HepG2 (cell line): ENCODE results near the gene KLF3. TPM values are rescaled to one million over a fixed set of nuclear protein-coding genes. Genes with fewer than 3 reads are reported as not detected.

Experiments
- ATAC-seq: fragments of 200-7000 bp; cut with Tn5 transposase; 3 replicates; pipeline ENCODE4 v1.9.1; 2020; ENCODE audit warnings: mild to moderate bottlenecking, moderate library complexity
- BruUV-seq: library from RNA; stranded (reverse); fragments of 400-500 nt; replicated peaks from 2 replicates; lab custom pipeline; 2021; lab: Mats Ljungman, UMichigan
- CTCF ChIA-PET: fragments of 300-600 bp; formaldehyde crosslinking; extraction: SDS; loops from one replicate; lab custom pipeline; 2021; ENCODE audit warnings: low total read pairs, inconsistent platforms, low intra/inter-chr PET ratio; lab: Yijun Ruan, JAX
- POLR2A ChIA-PET: fragments of 350-600 bp; sonication (Branson Sonifier 250); formaldehyde crosslinking; loops from one replicate; lab custom pipeline; 2020; ENCODE audit warnings: antibody characterized with exemption, inconsistent platforms; lab: Yijun Ruan, JAX
- DNase-seq: peaks from one replicate; pipeline ENCODE4 v3.0.0-alpha.2; 2015; ENCODE audit warnings: low spot score
- FAIRE-seq: peaks from 3 replicates; lab custom pipeline; 2011; peaks lifted over from hg19 to GRCh38; lab: Jason Lieb, UNC
- H2AFZ ChIP-seq: one replicate; pipeline ENCODE4 v1.6.1; 2011; ENCODE audit warnings: low read length, inconsistent platforms
- H3K27ac ChIP-seq: fragments of 300-600 bp; 3 replicates; pipeline ENCODE4 v1.8.0; 2011; ENCODE audit warnings: mixed run types, mild to moderate bottlenecking, mixed read lengths, low read length, inconsistent platforms; ENCODE audit not compliant: insufficient read depth; ENCODE audit errors: extremely low read length
- H3K27me3 ChIP-seq, 2 experiments: fragments of 200-600 bp in 1 of 2; 2 replicates in 1 of 2; 3 replicates in 1 of 2; pipeline versions ENCODE4 v1.6.0 to v1.8.0; 2011; ENCODE audit warnings: low read length in 2 of 2, mild to moderate bottlenecking in 2 of 2, moderate library complexity in 2 of 2, inconsistent platforms in 1 of 2; ENCODE audit not compliant: insufficient read depth in 2 of 2, control insufficient read depth in 1 of 2
- H3K36me3 ChIP-seq, 2 experiments: fragments of 200-600 bp in 1 of 2; replicated peaks in 1 of 2; 2 replicates in 1 of 2; 3 replicates in 1 of 2; pipeline versions ENCODE4 v1.5.1 to v1.8.0; 2011; ENCODE audit warnings: low read length in 2 of 2, inconsistent platforms in 1 of 2; ENCODE audit not compliant: insufficient read depth in 2 of 2, control insufficient read depth in 1 of 2
- H3K4me1 ChIP-seq: 2 replicates; pipeline ENCODE4 v1.5.1; 2012; ENCODE audit warnings: low read length, inconsistent platforms; ENCODE audit not compliant: insufficient read depth
- H3K4me2 ChIP-seq: 2 replicates; pipeline ENCODE4 v1.6.0; 2011; ENCODE audit warnings: low read depth, low read length, inconsistent platforms
- H3K4me3 ChIP-seq, 3 experiments: fragments of 200-600 bp in 1 of 3; sonication (generic), shearing (Covaris generic) in 1 of 3; replicated peaks in 1 of 3; 2 replicates each; pipeline ENCODE4 v1.5.1; 2011 to 2016; ENCODE audit warnings: low read length in 3 of 3, inconsistent platforms in 2 of 3, low read depth in 2 of 3, mild to moderate bottlenecking in 2 of 3, control low read depth in 1 of 3, mixed read lengths in 1 of 3; ENCODE audit not compliant: insufficient read depth in 1 of 3
- H3K79me2 ChIP-seq: one replicate; pipeline ENCODE4 v1.6.1; 2011; ENCODE audit warnings: low read length, inconsistent platforms; ENCODE audit not compliant: insufficient read depth
- H3K9ac ChIP-seq: 2 replicates; pipeline ENCODE4 v1.6.0; 2011; ENCODE audit warnings: mild to moderate bottlenecking, low read depth, low read length, inconsistent platforms; ENCODE audit not compliant: insufficient read depth
- H3K9me3 ChIP-seq: 2 replicates; pipeline ENCODE4 v1.5.1; 2012; ENCODE audit warnings: mild to moderate bottlenecking, low read length
- H4K20me1 ChIP-seq: 2 replicates; pipeline ENCODE4 v1.6.0; 2011; ENCODE audit warnings: inconsistent platforms, mild to moderate bottlenecking, low read length, moderate library complexity; ENCODE audit not compliant: insufficient read depth
- AKAP8 ChIP-seq: sonication (generic); formaldehyde crosslinking; IDR thresholded peaks from 2 replicates; pipeline ENCODE4 v1.5.1; 2020; ENCODE audit warnings: mild to moderate bottlenecking, missing genetic modification reagents
- BRD4 ChIP-seq: sonication (generic); formaldehyde crosslinking; IDR thresholded peaks from 2 replicates; pipeline ENCODE4 v1.4.0; 2020; ENCODE audit warnings: missing genetic modification reagents
- POLR2G ChIP-seq: fragments of 200-400 bp; formaldehyde crosslinking; IDR thresholded peaks from 2 replicates; pipeline ENCODE4 v1.6.1; 2018; ENCODE audit warnings: mild to moderate bottlenecking, low read depth, low read length, moderate library complexity
- RBFOX2 ChIP-seq: fragments of 200-400 bp; formaldehyde crosslinking; IDR thresholded peaks from 2 replicates; pipeline ENCODE4 v1.6.1; 2017; ENCODE audit warnings: low read depth, mild to moderate bottlenecking, low read length
- RELA ChIP-seq: sonication (generic); formaldehyde crosslinking; IDR thresholded peaks from 2 replicates; pipeline ENCODE4 v1.4.0; 2020; ENCODE audit warnings: missing genetic modification reagents
- RXRA ChIP-seq: sonication (generic); formaldehyde crosslinking; IDR thresholded peaks from 2 replicates; pipeline ENCODE4 v1.5.1; 2020; ENCODE audit warnings: missing genetic modification reagents
- SALL1 ChIP-seq: sonication (generic); formaldehyde crosslinking; IDR thresholded peaks from 2 replicates; pipeline ENCODE4 v1.8.0; 2022; ENCODE audit warnings: mild to moderate bottlenecking, missing genetic modification reagents
- ZBTB38 ChIP-seq: sonication (generic); formaldehyde crosslinking; IDR thresholded peaks from 2 replicates; pipeline ENCODE4 v1.5.1; 2020; ENCODE audit warnings: mild to moderate bottlenecking, missing genetic modification reagents
- ZBTB40 ChIP-seq, 2 experiments: fragments of 450-650 bp in 1 of 2; sonication (generic) in 1 of 2; formaldehyde crosslinking in 1 of 2; IDR thresholded peaks; 2 replicates each; pipeline versions ENCODE4 v1.6.1 to v1.8.0; 2016 to 2022; ENCODE audit warnings: antibody characterized with exemption in 1 of 2, mild to moderate bottlenecking in 1 of 2, missing genetic modification reagents in 1 of 2
- ZBTB7B ChIP-seq: sonication (generic); formaldehyde crosslinking; IDR thresholded peaks from 2 replicates; pipeline ENCODE4 v1.4.0; 2020; ENCODE audit warnings: missing genetic modification reagents
- ZC3H13 ChIP-seq: sonication (generic); formaldehyde crosslinking; IDR thresholded peaks from 2 replicates; pipeline ENCODE4 v1.8.1; 2023; ENCODE audit warnings: mild to moderate bottlenecking, missing genetic modification reagents, moderate library complexity
- WGBS: methylation state at CpG from one replicate; pipeline ENCODE4 v1.1.6; 2017; ENCODE audit warnings: low lambda C conversion rate; 5-methylcytosine and 5-hydroxymethylcytosine counted together
- in situ Hi-C: cut with HindIII; loops from 2 replicates; pipeline ENCODE4 v1.10.0; 2017; ENCODE audit warnings: low pct_unique_long_range_greater_than_20kb; ENCODE audit not compliant: extremely low pct_ligation_motif_present
- intact Hi-C: fragments of 100-400 bp; cut with micrococcal nuclease; formaldehyde crosslinking; loops from one replicate; pipeline ENCODE4 v1.10.0; 2022; ENCODE audit not compliant: unreplicated experiment
- polyA plus RNA-seq, 8 experiments: library from polyadenylated mRNA; depleted of rRNA in 3 of 8; stranded (reverse) in 7 of 8; unstranded in 1 of 8; fragments of >200 nt; fragmentation: Illumina TruSeq in 4 of 8; extraction: Trizol in 4 of 8; gene quantifications; 2 replicates each; pipeline versions ENCODE4 v1.2.1 to v1.2.3, GENCODE V29; 2011 to 2016; ENCODE audit warnings: low read depth in 4 of 8, missing spikeins in 1 of 8, mixed read lengths in 1 of 8; ENCODE audit not compliant: insufficient read depth in 1 of 8
- total RNA-seq, 5 experiments: library from RNA; depleted of rRNA; stranded (reverse); fragments of >200 nt; fragmentation: Illumina TruSeq; extraction: Trizol; gene quantifications; 2 replicates each; pipeline ENCODE4 v1.2.3, GENCODE V29; 2016; ENCODE audit warnings: low read depth in 1 of 5
- TF ChIP-seq, protein P1 (sequence below): sonication (generic); formaldehyde crosslinking; IDR thresholded peaks from 2 replicates; pipeline ENCODE4 v1.4.0; 2020; ENCODE audit warnings: missing genetic modification reagents

KLF3 gene
- total and polyA plus RNA-seq, 2 of the 13 experiments (the other 11 are each of a cell fraction or from before 2014, with no cell fraction given), result 29.1 to 37.8 TPM

GRCh38 chr4:38670939-38671591 lies 7.1 kb downstream of the KLF3 start:
- in situ Hi-C loops (loop anchor here (5.0 kb wide), 3 partner anchors 354 to 594 kb away; no protein-coding TSS in a partner anchor), intact Hi-C loops (loop anchor here (5.0 to 10.0 kb wide), 2 partner anchors 246 to 284 kb away; no protein-coding TSS in a partner anchor)
- H3K79me2 ChIP-seq, result peaks cover 97% of the 10 kb centered on the region
- peaks cover 0 to 1% of the 10 kb centered on the region in 2 experiments; a peak in 3 of 5 replicates for H3K36me3 ChIP-seq
- peaks cover 82% of the 10 kb centered on the region for H3K4me1 ChIP-seq
- ATAC-seq (no peak), FAIRE-seq (no peak), DNase-seq (no peak)
- peak overlapping the region; percentile 78 for H3K27ac ChIP-seq
- peak overlapping the region; percentile 81 for H3K4me2 ChIP-seq
- ChIA-PET CTCF (no interaction called here), POLR2A (interaction anchor here (1.3 to 1.5 kb wide), 2 partner anchors 491 to 538 kb away, joined by 3 to 5 read pairs; no protein-coding TSS in a partner anchor)
- WGBS, result 78% methylated on average over 8 of the region's 10 CpGs
- peak overlapping the region; percentile 60 for H3K9ac ChIP-seq
- H3K4me3 ChIP-seq, result peak overlapping the region; percentile 18 to 55 (median 22); a peak in 4 of 6 replicates
- BruUV-seq, result no TSS peak
- H4K20me1 ChIP-seq, result peaks cover 21% of the 10 kb centered on the region
- H2AFZ ChIP-seq, result no peak overlapping the region
- no peaks in the 10 kb centered on the region for H3K9me3 ChIP-seq
- H3K27me3 ChIP-seq, result no peaks in the 10 kb centered on the region
- TF ChIP-seq RBFOX2 (peak; percentile 5; the same call in 1 of the 2 replicates), RELA (CRISPR knock-in tag) (no peak), ZBTB7B (CRISPR knock-in tag) (0 out of 2 replicates have a peak, but pooled peaks have one; percentile 45), BRD4 (CRISPR knock-in tag) (no peak), AKAP8 (peak; percentile 76), ZBTB40 (IDR thresholded peaks at IDR 0.05) (no peak), ZBTB40 (CRISPR knock-in tag; IDR thresholded peaks at IDR 0.05) (0 out of 2 replicates have a peak, but pooled peaks have one; percentile 16), SALL1 (CRISPR knock-in tag) (0 out of 2 replicates have a peak, but pooled peaks have one; percentile 23), POLR2G (peak; percentile 6; the same call in 1 of the 2 replicates), ZBTB38 (peak; percentile 78), ZC3H13 (CRISPR knock-in tag) (peak; percentile 41; the same call in 1 of the 2 replicates), RXRA (no peak)
- TF ChIP-seq, protein P1, sequence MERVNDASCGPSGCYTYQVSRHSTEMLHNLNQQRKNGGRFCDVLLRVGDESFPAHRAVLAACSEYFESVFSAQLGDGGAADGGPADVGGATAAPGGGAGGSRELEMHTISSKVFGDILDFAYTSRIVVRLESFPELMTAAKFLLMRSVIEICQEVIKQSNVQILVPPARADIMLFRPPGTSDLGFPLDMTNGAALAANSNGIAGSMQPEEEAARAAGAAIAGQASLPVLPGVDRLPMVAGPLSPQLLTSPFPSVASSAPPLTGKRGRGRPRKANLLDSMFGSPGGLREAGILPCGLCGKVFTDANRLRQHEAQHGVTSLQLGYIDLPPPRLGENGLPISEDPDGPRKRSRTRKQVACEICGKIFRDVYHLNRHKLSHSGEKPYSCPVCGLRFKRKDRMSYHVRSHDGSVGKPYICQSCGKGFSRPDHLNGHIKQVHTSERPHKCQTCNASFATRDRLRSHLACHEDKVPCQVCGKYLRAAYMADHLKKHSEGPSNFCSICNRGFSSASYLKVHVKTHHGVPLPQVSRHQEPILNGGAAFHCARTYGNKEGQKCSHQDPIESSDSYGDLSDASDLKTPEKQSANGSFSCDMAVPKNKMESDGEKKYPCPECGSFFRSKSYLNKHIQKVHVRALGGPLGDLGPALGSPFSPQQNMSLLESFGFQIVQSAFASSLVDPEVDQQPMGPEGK, result 0 out of 2 replicates have a peak, but pooled peaks have one; percentile 32
